GM21360 (cell line): ENCODE measurements around the gene RAD51.

Experiments used
- ATAC-seq: cut with Tn5 transposase; IDR thresholded peaks from one replicate; pipeline ENCODE4 v1.9.1; 2021; ENCODE audit warnings: mild to moderate bottlenecking, moderate library complexity; ENCODE audit not compliant: unreplicated experiment

RAD51 gene

GRCh38 chr15:40776537-40777141 is 81.7 kb downstream of the RAD51 start:
- ATAC-seq = no peak
